ENCODE measurements around the gene DNASE2B.
"Not testable (repeated sequence)": the region's sequence is repeated elsewhere in the genome, so short reads cannot be mapped to it uniquely, and the experiment has no call there.

The DNASE2B gene

GRCh38 chr1:84434081-84434769 lies 35.9 kb downstream of the DNASE2B start:
- no peak for TF ChIP-seq Cebpa-rat (IDR thresholded peaks at IDR 0.05)
- peak overlapping the region in 2 of 11 experiments; percentile 60 to 73; a peak in 2 of 22 replicates for H3K9ac ChIP-seq
- no peaks in the 10 kb centered on the region for H3K27me3 ChIP-seq
- H3K36me3 ChIP-seq = no peaks in the 10 kb centered on the region
- peak overlapping the region in 8 of 11 experiments; percentile 40 to 81 (median 54); a peak in 9 of 22 replicates for H3K27ac ChIP-seq
- H3K4me3 ChIP-seq = no peak overlapping the region
- peaks cover 15 to 81% (median 37%) of the 10 kb centered on the region in 10 experiments; a peak in 19 of 20 replicates for H3K4me1 ChIP-seq
- peaks cover 10 to 18% (median 14%) of the 10 kb centered on the region in 11 experiments; a peak in 19 of 22 replicates for H3K9me3 ChIP-seq (replicated peaks in 1 of 11)
- H3K4me2 ChIP-seq = peak overlapping the region in 9 of 11 experiments; percentile 18 to 86 (median 60); a peak in 12 of 22 replicates
- H4K20me1 ChIP-seq = no peaks in the 10 kb centered on the region

- peaks cover 3 to 10% (median 7%) of the 10 kb centered on the region in 11 experiments; a peak in 19 of 22 replicates for H3K9me3 ChIP-seq (replicated peaks in 1 of 11)
- peak overlapping the region in 4 of 11 experiments; percentile 18 to 46 (median 36); a peak in 3 of 22 replicates for H3K9ac ChIP-seq
- H3K4me1 ChIP-seq = peaks cover 15 to 76% (median 37%) of the 10 kb centered on the region in 10 experiments; a peak in 19 of 20 replicates
- peak overlapping the region in 2 of 10 experiments; percentile 15 to 25; a peak in 3 of 20 replicates for H3K4me3 ChIP-seq
- no peak for TF ChIP-seq Cebpa-rat (IDR thresholded peaks at IDR 0.05)
- peak overlapping the region; percentile 11 to 86 (median 46); a peak in 21 of 22 replicates for H3K4me2 ChIP-seq
- peak overlapping the region in 9 of 11 experiments; percentile 39 to 81 (median 47); a peak in 17 of 22 replicates for H3K27ac ChIP-seq
- no peaks in the 10 kb centered on the region for H3K27me3 ChIP-seq
- no peaks in the 10 kb centered on the region for H4K20me1 ChIP-seq
- no peaks in the 10 kb centered on the region for H3K36me3 ChIP-seq
Measured at GRCh38 chr1:84434801-84435549, 36.7 kb downstream of the DNASE2B start.

- Histone ChIP-seq H3K9ac (peak overlapping the region in 8 of 11 experiments; percentile 26 to 68 (median 56); a peak in 13 of 22 replicates), H3K4me1 (peaks cover 15 to 63% (median 39%) of the 10 kb centered on the region in 10 experiments; a peak in 19 of 20 replicates), H4K20me1 (no peaks in the 10 kb centered on the region), H3K36me3 (no peaks in the 10 kb centered on the region), H3K4me3 (peak overlapping the region in 2 of 10 experiments; percentile 14 to 19; a peak in 2 of 20 replicates), H3K9me3 (replicated peaks in 1 of 11) (no peaks in the 10 kb centered on the region), H3K27me3 (no peaks in the 10 kb centered on the region), H3K27ac (peak overlapping the region in 9 of 11 experiments; percentile 34 to 81 (median 71); a peak in 17 of 22 replicates), H3K4me2 (peak overlapping the region; percentile 22 to 86 (median 60))
- peak in 3 of 11 experiments; percentile 21 to 35 (median 28); a peak in 2 of 22 replicates for TF ChIP-seq Cebpa-rat (IDR thresholded peaks at IDR 0.05)
Measured at GRCh38 chr1:84436876-84437655, 38.8 kb downstream of the DNASE2B start.

GRCh38 chr1:84442256-84442655 lies 44.0 kb downstream of the DNASE2B start:
- H3K4me1 ChIP-seq = peaks cover 8 to 40% (median 26%) of the 10 kb centered on the region in 10 experiments; a peak in 19 of 20 replicates
- peak overlapping the region; percentile 61 to 97 (median 86); a peak in 20 of 22 replicates for H3K27ac ChIP-seq
- peak overlapping the region in 7 of 11 experiments; percentile 42 to 79 (median 66); a peak in 12 of 22 replicates for H3K9ac ChIP-seq
- H3K36me3 ChIP-seq = no peaks in the 10 kb centered on the region
- H3K4me2 ChIP-seq = peak overlapping the region in 10 of 11 experiments; percentile 41 to 96 (median 81); a peak in 19 of 22 replicates
- peak in 3 of 11 experiments; percentile 51 to 80 (median 65); a peak in 5 of 22 replicates for TF ChIP-seq Cebpa-rat (IDR thresholded peaks at IDR 0.05)
- H4K20me1 ChIP-seq = no peaks in the 10 kb centered on the region
- peak overlapping the region in 1 of 10 experiments; percentile 44; a peak in 1 of 20 replicates for H3K4me3 ChIP-seq
- H3K9me3 ChIP-seq (replicated peaks in 1 of 11) = peaks cover 0 to 5% (median 0%) of the 10 kb centered on the region in 11 experiments; a peak in 1 of 22 replicates
- no peaks in the 10 kb centered on the region for H3K27me3 ChIP-seq

- Histone ChIP-seq H3K4me1 (peaks cover under 1 to 33% (median 19%) of the 10 kb centered on the region in 10 experiments; a peak in 19 of 20 replicates), H3K27ac (peak overlapping the region; percentile 61 to 97 (median 86); a peak in 21 of 22 replicates), H3K9ac (peak overlapping the region in 8 of 11 experiments; percentile 42 to 79 (median 66); a peak in 17 of 22 replicates), H3K4me2 (peak overlapping the region in 10 of 11 experiments; percentile 41 to 96 (median 81); a peak in 20 of 22 replicates), H3K4me3 (peak overlapping the region in 3 of 10 experiments; percentile 0 to 44 (median 2); a peak in 3 of 20 replicates)
- not testable (repeated sequence) for H3K27me3 ChIP-seq; H4K20me1 ChIP-seq; H3K36me3 ChIP-seq; H3K9me3 ChIP-seq (replicated peaks in 1 of 11)
- TF ChIP-seq Cebpa-rat (IDR thresholded peaks at IDR 0.05) = 0 out of 22 replicates have a peak, but pooled peaks of 1 of the 11 experiments have one; percentile 2
Measured at GRCh38 chr1:84442747-84443646, 44.7 kb downstream of the DNASE2B start.

GRCh38 chr1:84448704-84449103 lies 50.4 kb downstream of the DNASE2B start:
- not testable (repeated sequence) for H4K20me1 ChIP-seq; H3K36me3 ChIP-seq; H3K4me2 ChIP-seq; H3K4me3 ChIP-seq; H3K9me3 ChIP-seq (replicated peaks in 1 of 11); H3K9ac ChIP-seq; H3K27me3 ChIP-seq; H3K27ac ChIP-seq
- peaks cover 0 to 16% (median 2%) of the 10 kb centered on the region in 10 experiments; a peak in 14 of 20 replicates for H3K4me1 ChIP-seq

- Histone ChIP-seq H4K20me1 (no peaks in the 10 kb centered on the region), H3K4me2 (peak overlapping the region in 3 of 11 experiments; percentile 19 to 56 (median 42); a peak in 3 of 22 replicates)
Measured at GRCh38 chr1:84450910-84451309, 52.6 kb downstream of the DNASE2B start.

More at GRCh38 chr1:84450910-84451309, 52.6 kb downstream of the DNASE2B start:
- Histone ChIP-seq H3K4me3 (no peak overlapping the region), H3K4me1 (peaks cover 0 to 13% (median 0%) of the 10 kb centered on the region in 10 experiments; a peak in 6 of 20 replicates), H3K9ac (no peak overlapping the region; a peak in 1 of 22 replicates), H3K9me3 (replicated peaks in 1 of 11) (no peaks in the 10 kb centered on the region), H3K27ac (peak overlapping the region in 3 of 11 experiments; percentile 3 to 44 (median 43); a peak in 5 of 22 replicates), H3K27me3 (no peaks in the 10 kb centered on the region), H3K36me3 (no peaks in the 10 kb centered on the region)
- TF ChIP-seq Cebpa-rat (IDR thresholded peaks at IDR 0.05) = no peak
